GM20431 (cell line): ENCODE data around the gene ZNF107.
"Not testable (repeated sequence)": the region's sequence is repeated elsewhere in the genome, so short reads cannot be mapped to it uniquely, and the experiment has no call there.

Experiments
- in situ Hi-C: fragments of 300-500 bp; cut with MseI, MboI; formaldehyde crosslinking; loops from one replicate; pipeline ENCODE4 v1.15.0; 2020; ENCODE audit warnings: low sequenced_read_pairs; ENCODE audit not compliant: unreplicated experiment

The ZNF107 gene

DNA sequence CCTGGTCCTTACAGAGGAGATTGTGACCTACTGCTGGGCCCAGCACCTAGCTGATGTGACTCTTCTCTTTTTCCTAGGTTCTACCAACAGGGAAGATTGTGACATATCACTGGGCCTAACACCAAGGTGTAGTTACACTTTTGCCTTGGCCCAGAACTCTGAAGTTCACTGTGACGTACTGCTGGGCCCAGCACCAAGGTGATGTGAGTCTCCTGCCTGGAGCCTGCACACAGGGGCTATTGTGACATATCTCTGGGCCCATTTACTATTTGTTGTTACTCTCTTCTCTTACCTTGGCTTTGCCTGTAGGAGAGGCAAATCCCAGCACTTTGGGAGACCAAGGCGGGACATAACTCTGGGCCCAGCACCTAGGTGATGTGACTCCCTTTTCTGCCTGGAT, 23.1 kb upstream of the ZNF107 start:
- in situ Hi-C loops: no loop called here

GRCh38 chr7:64643566-64643965, 22.4 kb upstream of the ZNF107 start:
- in situ Hi-C loops: no loop called here

- in situ Hi-C loops: no loop called here
Measured at GRCh38 chr7:64651203-64651602, 14.7 kb upstream of the ZNF107 start.

DNA sequence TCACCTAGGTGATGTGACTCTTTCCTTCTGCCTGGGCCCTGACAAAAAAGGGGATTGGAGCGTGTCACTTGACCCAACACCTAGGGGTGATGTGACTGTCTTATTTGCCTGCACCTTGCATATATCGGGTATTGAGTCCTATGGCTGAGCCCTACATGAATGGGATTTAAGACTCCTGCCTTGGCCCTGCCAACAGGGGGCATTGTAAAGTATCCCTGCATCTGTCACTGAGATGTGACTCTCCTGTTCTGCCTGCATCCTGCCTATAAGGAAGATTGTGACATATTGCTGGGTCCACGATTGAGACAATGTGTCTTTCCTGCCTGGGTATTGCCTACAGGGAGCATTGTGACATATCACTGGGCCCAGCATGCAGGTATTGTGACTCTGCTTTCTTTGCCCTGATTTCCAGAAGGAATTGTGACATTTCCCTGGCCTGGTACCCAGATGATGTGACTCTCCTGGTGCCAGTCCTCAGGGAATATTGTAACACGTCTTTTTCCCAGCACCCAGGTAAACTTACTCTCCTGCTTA, 14.2 kb upstream of the ZNF107 start:
- in situ Hi-C loops: no loop called here

GRCh38 chr7:64653721-64654401, 12.1 kb upstream of the ZNF107 start:
- in situ Hi-C loops: no loop called here

GRCh38 chr7:64654796-64655548, 11.0 kb upstream of the ZNF107 start:
- in situ Hi-C loops: no loop called here

DNA sequence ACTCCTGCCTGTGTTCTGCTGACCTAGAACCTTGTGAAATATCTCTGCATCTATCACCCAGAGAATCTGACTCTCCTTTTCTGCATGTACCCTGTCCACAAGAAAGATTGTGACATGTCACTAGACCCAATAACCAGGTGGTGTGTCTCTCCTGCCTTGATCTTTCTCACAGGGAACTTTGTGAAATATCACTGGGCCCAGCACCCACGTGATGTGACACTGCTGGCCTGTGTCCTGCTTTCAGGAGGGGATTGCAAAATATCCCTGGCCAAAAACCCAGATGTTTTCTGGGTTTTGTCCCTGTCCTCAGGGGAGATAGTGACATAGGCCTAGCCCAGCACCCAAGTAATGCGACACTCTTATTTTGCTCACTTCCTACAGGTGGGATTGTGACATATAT, 10.1 kb upstream of the ZNF107 start:
- in situ Hi-C loops: no loop called here

DNA sequence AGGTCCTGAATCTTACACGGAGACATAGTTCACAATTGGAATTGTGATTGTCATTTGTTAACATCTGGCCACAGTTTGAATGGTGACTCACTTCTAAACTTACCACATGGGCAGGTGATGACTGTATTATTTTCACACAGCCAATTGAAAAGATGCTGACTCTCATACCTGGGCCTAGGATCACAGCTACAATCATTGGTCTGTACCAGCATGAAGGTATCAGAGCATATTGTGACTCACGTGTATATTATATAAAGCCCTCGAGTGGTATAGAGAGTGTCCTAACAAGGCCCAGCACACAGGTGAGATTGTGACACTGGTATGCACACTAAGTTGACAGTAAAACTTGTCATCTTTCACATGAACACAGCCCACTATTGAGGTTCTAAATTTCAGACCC, 9.4 kb upstream of the ZNF107 start:
- in situ Hi-C loops: no loop called here

- in situ Hi-C loops: not testable (repeated sequence)
Measured at GRCh38 chr7:64662091-64662490, 3.8 kb upstream of the ZNF107 start.

DNA sequence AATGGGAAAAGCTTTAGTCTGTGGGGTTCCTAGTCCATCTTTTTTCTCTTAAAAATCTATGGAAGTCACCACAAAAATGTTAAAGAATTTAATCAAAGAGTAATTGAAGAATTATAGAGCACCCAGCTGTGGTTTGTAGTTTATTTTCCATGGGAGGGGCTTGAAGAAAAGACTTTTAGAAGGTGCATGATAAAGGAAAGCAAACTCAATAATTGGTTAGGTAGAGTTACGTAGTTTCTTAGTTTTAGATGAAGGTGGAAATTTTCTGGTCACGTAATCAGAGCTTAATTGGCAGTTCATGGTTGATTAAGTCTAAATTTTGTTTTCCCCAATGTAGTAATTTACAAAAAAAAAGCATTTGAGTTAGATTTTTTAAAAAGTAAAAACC, 724 bp downstream of the ZNF107 start:
- in situ Hi-C loops: no loop called here

DNA sequence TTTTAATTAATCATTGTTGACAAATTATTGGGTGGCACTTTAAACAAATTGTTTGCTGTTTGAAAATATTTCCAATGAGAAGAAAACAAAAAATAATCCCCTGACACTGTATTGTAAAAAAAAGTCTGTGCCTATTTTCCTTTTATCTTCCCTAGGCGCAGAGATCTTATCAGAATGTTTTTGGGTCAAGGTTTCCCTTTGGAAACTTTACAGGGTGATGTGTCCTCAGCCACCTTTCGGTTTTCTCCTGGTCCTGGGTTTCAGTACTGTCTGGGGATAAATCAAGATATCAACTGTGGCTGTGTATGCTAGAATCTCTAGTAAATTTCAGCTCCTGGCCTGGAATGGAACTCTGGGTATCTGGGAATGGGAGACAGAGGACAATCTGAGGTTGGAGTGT, 1.4 kb downstream of the ZNF107 start:
- in situ Hi-C loops: no loop called here

DNA sequence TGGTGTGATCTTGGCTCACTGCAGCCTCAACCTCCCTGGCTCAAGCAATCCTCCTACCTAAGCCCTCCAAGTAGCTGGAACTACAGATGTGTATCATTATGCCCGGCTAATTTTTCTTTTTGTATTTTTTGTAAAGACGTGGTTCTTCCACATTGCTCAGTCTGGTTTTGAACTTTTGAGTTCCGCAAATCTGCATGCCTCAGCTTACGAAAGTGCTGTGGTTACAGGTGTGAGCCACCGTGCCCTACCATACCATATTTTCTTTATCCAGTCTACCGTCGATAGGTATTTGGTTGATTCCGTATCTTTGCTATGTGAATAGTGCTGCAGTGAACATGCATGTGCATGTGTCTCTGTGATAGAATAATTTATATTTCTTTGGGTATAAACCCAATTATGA, 6.5 kb downstream of the ZNF107 start:
- in situ Hi-C loops: no loop called here

DNA sequence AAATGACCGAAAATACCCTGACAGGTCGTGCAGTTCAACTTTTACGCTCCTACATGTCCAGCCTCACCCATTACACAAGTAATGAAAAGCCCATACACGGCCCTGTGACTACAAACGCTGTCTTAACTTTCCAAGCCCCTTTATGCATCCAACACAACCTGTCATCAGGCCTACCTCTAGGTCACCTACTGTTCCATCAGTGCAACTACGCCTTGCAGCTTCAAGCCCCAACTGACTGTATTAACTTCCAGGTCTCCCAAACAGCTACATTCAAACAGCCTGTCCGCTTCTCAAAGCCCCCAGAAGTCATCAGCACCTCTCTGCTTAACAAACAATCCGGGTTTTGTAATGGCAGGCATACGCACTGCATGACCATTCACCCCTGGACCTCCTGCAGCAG, 19.2 kb downstream of the ZNF107 start:
- in situ Hi-C loops: loop anchor here (25.0 kb wide), 1 partner anchor 102 kb away; the partner anchor contains the start of gene ZNF138

DNA sequence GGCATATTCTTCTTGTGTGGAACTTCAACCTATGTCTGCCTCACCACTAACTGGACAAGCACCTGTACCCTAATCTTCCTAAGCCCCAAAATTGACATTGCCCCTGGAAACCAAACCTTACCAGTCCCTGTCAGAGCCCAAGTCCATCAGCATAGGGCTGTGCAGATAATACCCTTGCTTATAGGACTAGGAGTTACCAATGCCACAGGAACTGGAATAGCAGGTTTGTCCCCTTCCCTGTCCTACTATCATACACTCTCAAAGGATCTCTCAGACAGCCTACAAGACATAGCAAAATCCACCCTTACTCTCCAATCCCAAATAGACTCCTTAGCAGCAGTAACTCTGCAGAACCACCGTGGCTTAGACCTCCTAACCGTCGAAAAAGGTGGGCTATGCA, 19.8 kb downstream of the ZNF107 start:
- in situ Hi-C loops: loop anchor here (25.0 kb wide), 1 partner anchor 102 kb away; the partner anchor contains the start of gene ZNF138

GRCh38 chr7:64686493-64687184, 20.7 kb downstream of the ZNF107 start:
- in situ Hi-C loops: loop anchor here (25.0 kb wide), 1 partner anchor 101 kb away; the partner anchor contains the start of gene ZNF138

DNA sequence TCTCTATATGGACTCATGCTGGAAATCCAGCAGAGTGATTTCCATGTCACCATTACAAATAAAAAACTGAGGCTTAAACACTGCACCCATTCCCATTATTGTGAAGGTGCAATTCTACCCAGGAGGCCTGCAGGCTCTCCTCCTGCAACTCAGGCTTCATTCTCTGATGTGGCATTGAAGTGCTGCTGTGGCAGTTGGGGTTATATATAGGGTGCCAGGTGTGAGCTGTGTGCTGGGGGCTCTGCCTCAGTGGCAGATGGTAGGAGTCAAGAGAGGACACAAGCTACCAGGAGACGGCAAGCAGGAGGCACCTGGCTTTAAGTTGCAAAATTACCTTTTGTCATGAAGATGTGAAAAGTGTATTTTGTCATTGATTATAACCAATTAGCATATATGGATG, 21.3 kb downstream of the ZNF107 start:
- in situ Hi-C loops: loop anchor here (25.0 kb wide), 1 partner anchor 100 kb away; the partner anchor contains the start of gene ZNF138

DNA sequence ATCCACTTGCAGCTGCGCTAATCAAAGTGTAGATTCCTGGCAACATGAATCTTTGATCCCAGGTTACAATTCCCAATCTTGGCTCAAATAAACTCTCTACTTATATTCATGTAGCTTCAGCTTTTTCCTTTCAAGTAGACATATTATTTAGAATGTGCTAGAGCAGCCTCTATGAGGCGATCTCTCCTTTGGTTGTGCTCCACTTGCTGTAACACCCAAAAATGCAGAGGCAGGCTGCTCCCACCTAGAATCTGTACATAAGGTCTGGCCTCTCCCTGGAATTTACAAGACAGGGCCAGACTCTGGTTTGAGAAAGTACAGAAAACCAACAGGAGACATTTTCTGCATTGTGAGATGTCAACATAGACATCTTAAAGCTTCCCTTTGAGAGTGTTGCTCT, 23.1 kb downstream of the ZNF107 start:
- in situ Hi-C loops: loop anchor here (25.0 kb wide), 1 partner anchor 98 kb away; the partner anchor contains the start of gene ZNF138

GRCh38 chr7:64691831-64692230, 25.9 kb downstream of the ZNF107 start:
- in situ Hi-C loops: loop anchor here (25.0 kb wide), 1 partner anchor 95 kb away; the partner anchor contains the start of gene ZNF138

DNA sequence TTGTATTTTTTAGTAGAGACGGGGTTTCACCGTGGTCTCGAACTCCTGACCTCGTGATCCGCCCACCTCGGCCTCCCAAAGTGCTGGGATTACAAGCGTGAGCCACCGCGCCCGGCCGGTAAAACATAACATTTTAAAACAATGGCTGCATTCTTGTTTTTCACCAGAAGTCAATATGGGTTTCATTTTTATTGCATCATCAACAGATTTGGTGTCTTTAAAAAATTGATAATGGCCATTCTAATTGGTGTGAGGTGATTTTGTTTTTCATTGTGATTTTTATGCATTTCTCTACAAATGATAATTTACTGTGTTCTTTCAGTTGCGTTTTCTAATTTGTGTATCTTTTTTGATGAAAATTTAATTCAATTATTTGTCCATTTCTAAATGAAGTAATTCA, 31.9 kb downstream of the ZNF107 start:
- in situ Hi-C loops: loop anchor here (25.0 kb wide), 1 partner anchor 89 kb away; the partner anchor contains the start of gene ZNF138

GRCh38 chr7:64706625-64707292, 40.8 kb downstream of the ZNF107 start:
- in situ Hi-C loops: no loop called here
